Activated gamma-delta T cell treated with anti-CD3 and anti-CD28 coated beads, Interleukin-2, amount 50 U/mL, for 16 hours (primary cell): Measurements from ENCODE around the gene TMEM53.
"Not testable (repeated sequence)": the region's sequence is repeated elsewhere in the genome, so short reads cannot be mapped to it uniquely, and the experiment has no call there.

Source experiments
- DNase-seq: peaks from one replicate; pipeline ENCODE4 v3.0.0-alpha.2; 2020; ENCODE audit warnings: low read depth

TMEM53 gene

DNA sequence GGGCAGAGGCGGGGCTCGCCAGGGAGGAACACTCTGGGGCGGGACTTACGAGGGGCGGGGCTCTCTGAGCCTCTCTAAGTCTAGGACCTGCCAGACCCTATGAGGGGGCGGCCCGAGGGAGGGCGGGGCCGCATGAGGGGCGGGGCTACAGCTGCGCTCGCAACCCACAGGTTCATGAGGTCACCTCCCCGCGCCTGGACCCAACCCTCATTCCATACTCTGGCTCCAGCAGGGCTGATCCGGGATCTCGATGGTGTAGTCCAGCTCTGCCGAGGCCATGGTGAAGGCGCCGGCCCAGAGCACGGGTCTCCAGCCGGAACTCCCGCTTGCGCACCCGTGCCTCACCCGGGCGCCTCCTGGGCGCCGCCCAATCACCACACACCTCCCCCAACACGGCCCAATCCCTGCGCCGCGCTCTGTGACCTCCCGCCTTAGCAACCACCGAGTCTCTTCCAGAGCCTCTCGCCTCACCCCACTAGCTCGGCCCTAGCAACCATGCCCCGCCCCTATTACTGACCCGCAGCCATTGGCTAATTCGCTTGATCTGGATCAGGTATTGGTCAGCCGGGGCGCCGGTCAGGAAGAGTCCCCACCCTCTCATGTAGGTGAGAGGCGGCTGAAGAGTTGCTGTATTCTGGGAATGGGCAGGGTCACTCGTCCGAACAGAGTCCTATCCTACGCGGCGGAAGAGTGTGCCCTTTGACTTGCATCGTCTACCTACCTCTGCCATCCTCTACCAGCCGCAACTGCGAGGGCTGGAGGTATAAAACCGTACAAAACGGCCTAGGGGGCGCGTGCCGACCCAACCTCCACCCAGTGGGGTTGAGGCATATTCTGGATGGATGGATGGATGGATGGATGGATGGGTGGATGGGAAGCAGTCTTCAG is at the start of gene TMEM53, which contains the start of gene ARMH1:
Gene TMEM53, minus strand, starts transcription at position 369 of the 888 bp plus-strand sequence. Its CDS starts 90 bp downstream, at position 279.
Gene ARMH1, plus strand, starts transcription at position 602 of the 888 bp plus-strand sequence. CDS start 14,984 bp downstream, outside the sequence.
- peak; percentile 95 for DNase-seq

DNA sequence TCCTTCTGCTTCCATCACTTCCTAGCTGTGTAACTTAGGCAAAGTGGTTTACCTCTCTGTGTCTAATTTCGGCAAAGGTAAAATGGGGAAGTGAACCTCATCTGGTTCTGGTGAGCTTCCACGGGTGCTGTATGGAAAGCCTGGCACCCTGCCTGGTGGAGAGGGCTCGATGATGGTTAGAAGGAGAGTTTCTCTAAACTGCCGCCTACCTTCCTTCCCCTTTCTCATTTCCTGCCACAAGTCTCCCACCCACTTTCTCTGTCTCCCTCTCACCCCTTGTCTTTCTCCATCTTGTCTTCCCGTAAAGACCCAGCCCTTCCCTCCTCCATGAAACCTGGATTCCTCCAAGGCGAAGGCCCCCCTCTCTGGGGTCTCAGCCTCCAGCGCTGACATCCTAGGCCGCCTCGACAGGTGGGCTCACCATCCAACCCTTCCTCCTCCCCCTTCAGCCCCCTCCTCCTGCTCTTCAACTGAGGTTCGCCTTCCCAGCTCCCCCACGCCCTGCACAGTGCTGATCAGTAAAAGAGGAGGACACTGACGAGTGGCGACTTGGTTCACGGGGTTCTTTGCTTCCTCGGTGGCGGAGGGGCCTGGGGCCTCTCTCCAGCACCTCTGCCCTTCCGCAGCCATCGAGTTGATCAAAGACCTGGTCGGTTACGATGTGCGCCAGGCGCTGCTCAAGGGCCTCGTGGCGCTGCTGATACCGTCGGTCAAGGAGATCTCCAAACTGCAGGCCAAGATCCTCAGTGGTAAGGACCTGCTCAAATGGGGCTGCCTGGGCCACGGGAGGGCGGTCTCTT is 49.4 kb upstream of the TMEM53 start:
- peak; percentile 20 for DNase-seq

DNA sequence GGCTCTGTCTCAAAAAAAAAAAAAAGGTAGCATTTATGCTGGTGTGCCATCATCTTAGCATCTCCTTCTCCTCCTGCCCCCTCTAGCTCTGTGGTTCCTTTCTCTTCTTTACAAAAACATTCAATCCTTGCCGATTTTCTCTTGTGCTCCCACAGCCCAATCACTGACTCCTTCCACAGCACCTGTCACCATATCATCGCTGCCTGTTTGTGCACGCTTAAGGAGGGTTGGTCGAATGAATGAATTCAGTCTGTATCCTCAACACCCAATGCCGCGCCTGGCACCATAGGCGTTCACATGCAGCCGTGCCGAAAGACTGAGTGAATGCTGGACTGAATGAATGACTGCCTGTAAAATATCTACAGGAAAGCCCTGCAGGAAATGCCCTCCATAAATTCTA is 48.8 kb upstream of the TMEM53 start:
- no peak for DNase-seq

DNA sequence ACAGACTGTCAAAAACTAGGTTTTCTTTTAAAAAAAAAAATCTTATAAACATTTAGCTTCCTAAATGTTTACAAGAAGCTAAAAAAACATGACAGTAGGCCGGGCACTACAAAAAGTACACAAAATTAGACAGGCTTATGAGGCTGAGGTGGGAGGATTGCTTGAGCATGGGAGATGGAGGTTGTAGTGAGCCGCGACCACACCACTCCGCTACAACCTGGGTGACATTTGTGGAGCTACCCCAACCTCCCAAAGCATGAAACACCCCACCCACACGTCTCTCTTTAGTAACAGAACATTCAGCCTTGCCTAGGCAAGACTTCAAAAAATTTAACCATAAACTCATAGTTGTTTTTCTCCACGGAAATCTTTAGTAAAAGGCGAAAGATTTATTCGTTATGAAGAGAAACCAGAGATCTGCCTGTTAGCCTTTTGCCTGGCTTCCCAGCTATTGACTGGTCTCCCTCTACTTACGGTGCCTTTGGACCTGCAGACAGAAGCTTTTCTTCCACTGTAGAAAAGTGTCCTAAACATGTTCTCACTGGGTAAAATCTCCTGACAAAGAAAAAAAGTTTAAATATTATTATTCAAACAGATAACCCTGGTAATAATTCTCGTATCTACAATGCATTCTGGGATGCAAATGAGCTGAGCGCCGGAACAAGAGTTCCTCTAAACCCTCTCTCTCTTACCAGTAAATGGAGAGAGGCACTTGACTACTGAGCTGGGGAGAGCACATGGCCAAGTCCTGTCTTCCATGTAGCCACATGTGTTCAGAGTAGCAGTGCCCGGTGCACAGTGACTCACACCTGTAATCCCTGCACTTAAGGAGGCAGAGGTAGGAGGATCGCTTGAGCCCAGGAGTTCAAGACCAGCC is 47.4 kb upstream of the TMEM53 start:
- peak; percentile 61 for DNase-seq

DNA sequence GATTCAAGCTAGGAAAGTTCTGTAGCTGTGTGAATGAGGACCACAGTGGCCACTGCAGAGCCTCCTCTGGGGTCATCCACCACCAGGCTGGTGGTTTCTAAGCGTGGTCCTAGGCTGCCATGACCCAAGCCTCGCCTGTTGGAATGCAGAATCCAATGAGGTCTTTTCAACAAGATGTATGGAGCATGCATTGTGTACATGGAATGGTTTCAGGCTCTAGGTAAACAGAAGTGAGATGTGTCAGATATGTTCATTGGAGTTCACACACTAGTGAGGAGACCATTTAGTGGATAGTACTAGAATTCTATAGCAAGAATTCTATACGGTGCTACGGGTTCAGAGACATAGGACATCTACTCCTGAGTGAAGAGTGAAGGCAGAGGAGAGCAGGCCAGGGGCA is 46.0 kb upstream of the TMEM53 start:
- DNase-seq: no peak

DNA sequence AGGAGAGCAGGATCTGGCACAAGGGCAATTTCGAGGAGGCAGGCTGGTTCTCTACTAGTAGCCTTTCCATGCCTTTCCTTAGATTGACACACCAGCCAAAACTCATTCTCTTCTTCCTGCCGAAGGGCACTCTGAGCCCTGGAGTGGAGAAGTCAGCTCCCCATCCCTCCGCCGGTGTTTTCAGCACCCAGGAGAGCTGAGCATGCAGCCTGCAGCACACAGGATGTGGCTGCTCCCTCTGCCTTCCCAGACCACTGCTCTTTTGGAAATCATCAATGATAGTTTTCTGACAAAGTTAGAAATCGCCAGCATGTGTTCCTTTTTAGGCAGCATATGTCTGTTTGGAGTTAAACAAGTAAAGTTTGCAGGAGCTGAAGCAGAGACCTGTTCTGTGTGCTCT is 45.0 kb upstream of the TMEM53 start:
- DNase-seq: no peak

DNA sequence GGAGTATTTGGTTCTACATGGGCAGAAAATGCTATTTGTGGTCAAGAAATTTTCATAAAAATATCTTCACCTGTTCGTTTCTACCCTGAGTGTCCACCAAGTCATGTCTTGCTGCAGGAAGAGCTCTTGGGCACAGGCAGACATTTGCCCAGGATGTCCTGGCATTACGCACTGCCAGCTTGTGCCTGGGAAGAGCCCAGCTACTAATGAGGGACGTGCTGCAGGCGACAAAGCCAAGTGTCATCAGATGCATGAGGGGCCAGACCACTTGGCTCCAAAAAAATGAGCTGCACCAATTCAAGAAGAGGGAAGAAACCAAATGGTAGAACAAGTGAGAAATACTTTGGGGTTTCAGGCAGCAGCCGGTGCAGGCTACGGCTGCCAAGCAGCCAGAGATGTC is 43.8 kb upstream of the TMEM53 start:
- DNase-seq: no peak

DNA sequence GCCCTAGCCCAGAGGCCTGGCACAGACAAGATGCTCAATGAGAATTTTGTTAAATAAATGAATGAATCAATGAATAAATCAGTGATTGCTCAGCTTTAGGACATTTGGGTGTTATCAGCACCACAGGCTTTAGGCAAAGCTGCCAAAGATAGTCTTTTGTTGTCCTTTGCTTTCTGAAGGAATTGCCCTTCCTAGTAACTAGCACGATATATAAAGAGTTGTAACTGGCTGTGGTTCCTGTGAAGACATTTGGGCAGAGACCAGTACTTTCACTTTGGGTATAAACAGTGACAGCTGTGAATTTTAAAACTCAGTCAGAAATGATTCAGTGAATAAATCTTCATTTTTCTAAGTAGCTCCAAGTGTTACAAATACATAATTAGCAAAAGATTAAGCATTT is 43.4 kb upstream of the TMEM53 start:
- no peak for DNase-seq

DNA sequence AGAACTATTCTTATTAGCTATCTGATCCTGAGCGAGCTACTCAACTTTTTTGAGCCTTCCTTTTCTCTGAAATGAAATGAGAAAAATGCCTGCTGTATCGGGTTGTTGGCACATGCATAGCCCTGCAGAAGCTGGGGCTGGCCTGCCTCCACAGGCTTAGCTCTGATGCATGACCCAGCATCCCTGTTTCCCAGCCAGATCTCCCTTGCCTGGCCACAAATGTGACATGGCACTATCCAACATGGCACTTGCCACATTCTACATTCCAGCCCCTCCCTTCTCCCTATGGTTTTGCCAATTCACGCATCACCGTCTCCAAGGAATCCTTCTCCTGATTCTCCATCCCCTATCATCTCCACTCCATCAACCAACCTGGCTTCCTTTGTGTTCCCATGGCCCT is 42.9 kb upstream of the TMEM53 start:
- no peak for DNase-seq

DNA sequence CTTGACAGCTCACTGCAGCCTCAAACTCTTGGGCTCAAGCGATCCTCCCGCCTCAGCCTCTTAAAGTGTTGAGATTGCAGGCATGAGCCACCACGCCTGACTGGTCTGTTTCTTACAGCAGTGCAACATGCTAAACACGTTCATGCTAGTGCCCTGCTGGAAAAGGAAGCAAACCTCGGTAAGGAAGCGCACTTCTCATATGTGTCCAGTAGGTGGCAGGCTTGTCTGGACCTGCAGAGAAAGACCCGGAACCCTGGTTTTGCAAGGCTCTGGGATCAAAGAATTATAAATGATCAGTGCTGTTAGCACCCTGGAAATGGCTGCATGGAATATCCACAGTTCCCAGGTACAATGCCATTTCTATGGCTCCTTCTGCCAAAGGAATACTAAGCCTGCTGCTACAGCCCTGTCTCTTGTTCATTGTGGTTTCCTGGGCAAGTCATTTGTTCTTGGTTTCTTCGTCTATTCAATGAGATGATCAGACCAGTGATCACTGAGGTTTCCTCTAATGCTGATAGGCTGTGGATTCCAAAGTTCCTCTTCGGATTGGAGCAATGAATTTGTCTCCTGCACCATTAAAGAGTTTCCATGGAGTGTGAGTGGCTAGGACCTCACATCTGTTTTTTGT is 40.8 kb upstream of the TMEM53 start:
- DNase-seq: peak; percentile 45

DNA sequence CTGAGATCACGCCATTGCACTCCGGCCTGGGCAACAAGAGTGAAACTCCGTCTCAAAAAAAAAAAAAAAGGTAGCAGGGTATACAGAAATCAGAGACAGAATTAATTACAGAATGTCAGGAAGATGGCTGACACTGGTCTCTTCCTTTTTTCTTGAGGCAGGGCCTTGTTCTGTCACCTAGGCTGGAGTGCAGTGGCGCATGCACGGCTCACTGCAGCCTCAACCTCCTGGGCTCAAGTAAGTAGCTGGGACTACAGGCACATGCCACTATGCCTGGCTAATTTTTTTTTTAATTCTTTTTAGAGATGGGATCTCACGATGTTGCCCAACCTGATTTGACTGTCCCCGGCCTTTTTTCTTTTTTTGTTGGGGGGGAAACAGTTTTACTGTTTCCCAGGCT is 40.3 kb upstream of the TMEM53 start:
- DNase-seq: no peak

DNA sequence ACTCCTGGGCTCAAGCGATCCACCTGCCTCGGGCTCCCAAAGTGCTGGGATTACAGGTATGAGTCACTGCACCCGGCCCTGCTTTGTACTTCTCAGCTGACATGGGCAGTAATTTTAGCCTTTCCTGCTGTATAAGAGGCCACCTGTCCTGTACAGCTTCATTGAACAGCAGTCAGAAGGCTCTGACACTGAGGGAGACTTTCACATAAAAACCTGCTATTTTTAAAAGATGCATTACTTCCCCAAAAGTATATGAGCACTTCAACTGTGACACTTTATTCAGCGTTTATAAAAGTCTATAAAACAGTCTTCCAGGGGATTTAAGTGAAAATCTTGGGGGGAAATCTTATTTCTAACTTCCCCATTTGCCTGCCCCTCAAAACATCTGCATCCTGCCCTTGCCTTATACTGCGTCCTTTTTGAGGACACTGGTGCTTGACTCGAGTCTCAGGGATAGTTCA is 39.1 kb upstream of the TMEM53 start:
- no peak for DNase-seq

DNA sequence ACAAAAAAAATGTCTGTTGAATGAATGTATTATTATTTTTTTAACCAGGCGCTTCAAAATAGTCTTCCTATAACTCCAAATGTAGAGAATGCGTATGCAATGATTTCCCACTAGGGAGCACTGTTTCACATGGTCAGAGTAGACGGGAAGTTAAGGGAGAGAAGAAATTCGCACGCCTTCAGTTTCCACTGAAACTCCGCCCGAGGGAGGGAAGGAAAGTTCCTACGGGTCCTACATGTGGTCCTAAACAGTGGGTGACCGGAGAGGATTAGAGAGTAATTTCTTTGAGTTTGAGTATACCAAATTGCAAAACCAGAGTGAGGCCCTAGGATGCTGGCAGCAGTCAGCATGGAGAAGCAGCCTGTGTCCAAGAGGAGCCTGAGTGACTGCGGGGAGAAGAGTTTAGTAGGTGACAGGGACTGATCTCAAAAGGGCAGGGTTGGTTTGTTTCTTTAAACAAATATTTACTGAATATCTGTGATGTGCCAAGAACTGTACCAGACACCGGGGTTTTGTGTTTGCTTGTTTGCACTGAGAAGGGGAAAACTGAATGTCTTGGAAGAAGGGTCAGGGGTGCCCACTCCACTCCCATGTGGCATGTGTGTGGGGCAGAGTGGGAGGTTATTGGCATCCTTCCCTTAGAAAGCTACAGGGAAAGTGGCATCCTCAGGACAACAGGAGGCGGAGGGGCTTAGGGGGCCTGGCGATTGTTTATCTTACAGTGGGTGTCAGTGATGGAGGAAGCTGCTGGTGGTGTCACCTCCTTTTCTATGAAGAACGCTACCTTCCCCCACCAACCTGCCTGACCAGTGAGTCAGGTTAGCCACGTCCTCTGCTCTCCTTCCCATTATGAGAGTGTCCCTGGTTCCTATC is 33.9 kb upstream of the TMEM53 start:
- DNase-seq: no peak

DNA sequence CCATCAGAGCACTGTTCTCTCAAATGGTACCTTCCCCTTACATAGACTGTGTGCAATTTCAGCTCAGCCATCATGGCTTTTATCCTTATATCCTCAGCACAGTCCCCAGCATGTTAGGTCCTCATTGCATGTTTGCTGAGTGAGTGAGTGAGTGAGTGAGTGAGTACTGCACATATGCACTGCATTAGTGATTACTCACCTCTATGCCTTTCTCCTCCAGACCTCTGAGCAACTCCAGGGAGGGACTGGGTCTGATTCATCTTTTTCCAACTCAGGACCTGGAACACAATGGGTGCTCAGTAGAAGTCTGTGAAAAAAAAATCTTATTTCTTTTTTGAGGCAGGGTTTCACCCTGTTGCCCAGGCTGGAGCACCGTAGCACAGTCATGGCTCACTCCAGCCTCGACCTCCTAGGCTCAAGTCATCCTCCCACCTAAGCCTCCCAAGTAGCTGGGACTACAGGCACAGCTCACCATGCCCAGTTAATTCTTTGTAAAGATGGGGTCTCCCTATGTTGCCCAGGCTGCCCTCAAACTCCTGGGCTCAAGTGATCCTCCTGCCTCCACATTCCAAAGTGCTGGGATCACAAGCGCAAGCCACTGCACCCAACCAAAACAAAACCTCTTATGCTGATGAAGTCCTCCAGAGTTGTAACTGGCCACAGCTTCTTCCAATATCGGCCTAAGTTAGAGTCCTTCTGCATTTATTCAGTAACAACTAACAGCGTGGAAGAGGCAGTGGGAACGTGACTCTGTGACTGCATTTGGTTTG is 33.0 kb upstream of the TMEM53 start:
- DNase-seq: no peak

DNA sequence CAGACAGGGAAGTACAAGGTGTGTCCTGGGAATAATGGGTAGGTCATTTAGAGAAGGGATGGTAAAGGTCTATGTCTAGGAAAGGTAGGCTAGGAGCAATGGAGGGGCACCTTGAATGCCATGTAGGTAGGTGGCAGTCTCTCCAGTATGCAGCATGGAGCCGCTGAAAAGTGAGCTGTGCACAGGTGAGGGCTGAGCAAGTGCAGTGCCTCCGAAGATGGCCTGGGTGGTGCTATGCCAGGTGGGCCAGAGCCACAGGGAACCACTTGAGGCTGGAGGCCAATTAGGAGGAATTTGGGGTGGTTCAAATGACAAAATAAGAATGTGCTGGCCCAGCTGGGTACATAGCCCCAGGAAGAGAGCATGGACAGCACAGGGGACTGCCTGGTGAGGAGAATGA is 31.7 kb upstream of the TMEM53 start:
- no peak for DNase-seq

DNA sequence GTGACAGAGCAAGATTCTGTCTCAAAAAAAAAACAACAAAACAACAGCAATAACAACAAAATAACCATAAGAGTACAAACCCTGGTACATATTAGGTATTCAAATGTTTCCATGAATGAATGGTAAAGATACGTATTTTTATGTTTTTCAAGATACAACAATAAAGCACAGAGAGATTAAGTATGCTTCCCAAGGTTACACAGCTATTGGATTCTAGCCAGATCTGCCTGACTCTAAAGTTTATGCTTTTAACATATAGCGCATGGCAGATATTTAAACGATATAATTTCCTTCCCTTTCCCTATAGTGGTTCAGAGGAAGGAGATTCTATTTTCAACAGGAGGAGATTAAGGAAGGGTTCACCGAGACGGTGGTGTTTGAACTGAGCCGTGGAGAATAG is 31.2 kb upstream of the TMEM53 start:
- DNase-seq: no peak

DNA sequence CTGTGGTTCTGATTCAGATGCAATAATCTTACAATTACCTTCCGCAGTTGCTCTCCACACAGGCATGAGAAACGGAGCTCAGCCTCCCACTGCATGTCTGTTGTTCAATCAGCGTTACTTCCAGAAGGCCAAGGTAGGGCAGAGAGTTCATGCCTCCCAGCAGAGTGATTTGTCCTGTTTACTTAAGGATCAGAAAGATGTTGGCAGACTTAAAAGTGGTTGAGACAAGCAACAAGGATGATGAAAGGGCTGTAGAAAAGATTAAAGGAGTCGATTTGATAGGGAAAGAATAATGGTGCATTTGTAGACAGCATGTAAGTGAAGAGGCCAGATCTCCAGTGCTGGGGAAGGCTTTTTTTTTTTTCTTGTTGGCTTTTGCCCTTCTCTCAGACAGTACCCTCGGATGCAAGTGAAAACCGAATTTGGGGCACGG is 26.9 kb upstream of the TMEM53 start:
- no peak for DNase-seq

DNA sequence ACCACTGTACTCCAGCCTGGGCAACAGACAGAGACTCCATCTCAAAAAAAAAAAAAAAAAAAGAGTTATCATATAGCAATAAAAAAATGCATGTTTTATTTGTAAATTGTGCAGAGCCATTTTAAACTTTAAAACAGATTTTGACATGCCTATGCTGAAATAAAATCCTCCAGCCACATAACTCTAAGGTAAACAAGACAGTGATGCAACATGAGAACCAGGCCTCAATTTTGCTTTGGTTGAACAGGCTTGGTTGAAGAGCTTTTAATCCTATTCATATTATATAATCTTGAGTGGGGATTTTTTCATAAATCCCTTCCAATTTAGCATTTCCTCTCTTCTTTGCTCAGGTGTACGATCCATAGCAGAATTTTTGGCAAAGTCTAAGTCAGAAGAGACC is 26.3 kb upstream of the TMEM53 start:
- no peak for DNase-seq

DNA sequence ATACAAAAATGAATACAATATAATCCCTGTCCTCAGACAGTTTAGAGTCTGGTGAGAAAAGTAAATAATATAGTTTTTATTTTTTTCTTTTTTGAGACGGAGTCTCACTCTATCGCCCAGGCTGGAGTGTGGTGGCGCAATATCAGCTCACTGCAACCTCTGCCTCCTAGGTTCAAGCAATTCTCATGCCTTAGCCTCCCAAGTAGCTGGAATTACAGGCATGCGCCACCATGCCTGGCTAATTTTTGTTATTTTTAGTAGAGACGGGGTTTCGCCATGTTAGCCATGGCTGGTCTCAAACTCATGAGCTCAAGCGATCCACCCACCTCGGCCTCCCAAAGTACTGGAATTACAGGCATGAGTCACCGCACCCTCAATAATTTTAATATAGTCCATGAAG is 25.1 kb upstream of the TMEM53 start:
- DNase-seq: not testable (repeated sequence)

DNA sequence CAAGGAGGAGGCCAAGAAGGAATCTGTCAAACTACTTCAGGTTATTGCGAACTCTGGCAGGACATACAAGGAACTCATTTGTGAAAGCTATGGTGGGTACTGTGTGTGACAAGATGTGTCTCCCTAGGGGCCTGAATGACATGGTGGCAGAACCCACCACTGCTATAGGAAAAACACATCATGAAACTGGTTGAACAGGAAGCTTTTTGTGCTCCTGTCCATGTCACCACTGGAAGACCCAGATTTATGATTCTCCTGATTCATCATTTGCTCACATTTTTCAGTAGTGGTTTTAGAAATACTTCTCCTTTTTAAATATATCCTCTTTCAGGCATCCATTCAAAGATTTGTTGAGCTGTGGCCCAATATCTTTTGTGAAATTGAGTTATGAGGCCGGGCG is 23.9 kb upstream of the TMEM53 start:
- DNase-seq: no peak
